ENCODE data around the gene TMOD1. TPM values are rescaled to one million over a fixed set of nuclear protein-coding genes. Genes with fewer than 3 reads are reported as not detected.

TMOD1 gene
- total RNA-seq, 3 donors from 2014 or later (not counting 1 experiment from before 2014, with no cell fraction given), result 1.9 to 3.2 (median 2.0) TPM

DNA sequence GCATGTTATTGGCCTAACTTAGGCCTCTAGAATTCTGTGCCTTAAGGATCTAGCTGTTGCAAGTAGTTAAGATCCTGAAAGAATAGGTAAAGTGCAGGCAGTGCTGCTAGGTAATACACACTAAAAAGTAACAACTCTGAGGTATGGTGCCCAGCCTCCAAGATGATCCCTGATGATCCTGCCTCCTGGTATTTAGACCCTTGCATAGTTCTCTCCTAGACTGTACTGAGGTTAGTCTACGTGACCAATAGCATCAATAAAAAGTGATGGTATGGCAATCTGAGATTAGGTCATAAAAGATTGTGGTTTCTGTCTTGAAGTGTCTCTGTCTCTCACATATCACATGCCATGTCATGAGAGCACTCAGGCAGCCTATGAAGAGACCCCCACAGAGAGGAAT is 122.5 kb downstream of the TMOD1 start:
- Histone ChIP-seq H3K4me1 (ENCODE audit: control insufficient read depth, insufficient read depth, low read length) (no peaks in the 10 kb centered on the region), H3K9me3 (ENCODE audit: control insufficient read depth, insufficient read depth, low read length) (no peaks in the 10 kb centered on the region), H3K4me3 (ENCODE audit: low read length) (no peak overlapping the region), H3K36me3 (ENCODE audit: control insufficient read depth, insufficient read depth, low read length) (peaks cover 20% of the 10 kb centered on the region), H3K27me3 (ENCODE audit: control insufficient read depth, insufficient read depth, low read length) (no peaks in the 10 kb centered on the region), H3K27ac (ENCODE audit: low read length) (no peak overlapping the region)
- Mint-ChIP-seq H3K4me3 (no peak overlapping the region), H3K4me1 (peaks cover 0 to 3% of the 10 kb centered on the region in 2 donors), H3K27ac (no peak overlapping the region), H3K36me3 (peaks cover 7% of the 10 kb centered on the region), H3K9me3 (no peaks in the 10 kb centered on the region), H3K27me3 (ENCODE audit: low read depth in 2 of 2) (no peaks in the 10 kb centered on the region)
- no CpG with 5 or more reads among the region's 1 CpG for WGBS (ENCODE audit: insufficient coverage)
- ATAC-seq, result no peak
- intact Hi-C loops (cut with micrococcal nuclease), result no loop called here
- no peak for DNase-seq
- TF ChIP-seq, protein P1, sequence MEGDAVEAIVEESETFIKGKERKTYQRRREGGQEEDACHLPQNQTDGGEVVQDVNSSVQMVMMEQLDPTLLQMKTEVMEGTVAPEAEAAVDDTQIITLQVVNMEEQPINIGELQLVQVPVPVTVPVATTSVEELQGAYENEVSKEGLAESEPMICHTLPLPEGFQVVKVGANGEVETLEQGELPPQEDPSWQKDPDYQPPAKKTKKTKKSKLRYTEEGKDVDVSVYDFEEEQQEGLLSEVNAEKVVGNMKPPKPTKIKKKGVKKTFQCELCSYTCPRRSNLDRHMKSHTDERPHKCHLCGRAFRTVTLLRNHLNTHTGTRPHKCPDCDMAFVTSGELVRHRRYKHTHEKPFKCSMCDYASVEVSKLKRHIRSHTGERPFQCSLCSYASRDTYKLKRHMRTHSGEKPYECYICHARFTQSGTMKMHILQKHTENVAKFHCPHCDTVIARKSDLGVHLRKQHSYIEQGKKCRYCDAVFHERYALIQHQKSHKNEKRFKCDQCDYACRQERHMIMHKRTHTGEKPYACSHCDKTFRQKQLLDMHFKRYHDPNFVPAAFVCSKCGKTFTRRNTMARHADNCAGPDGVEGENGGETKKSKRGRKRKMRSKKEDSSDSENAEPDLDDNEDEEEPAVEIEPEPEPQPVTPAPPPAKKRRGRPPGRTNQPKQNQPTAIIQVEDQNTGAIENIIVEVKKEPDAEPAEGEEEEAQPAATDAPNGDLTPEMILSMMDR (IDR thresholded peaks at IDR 0.05), result no peak

DNA sequence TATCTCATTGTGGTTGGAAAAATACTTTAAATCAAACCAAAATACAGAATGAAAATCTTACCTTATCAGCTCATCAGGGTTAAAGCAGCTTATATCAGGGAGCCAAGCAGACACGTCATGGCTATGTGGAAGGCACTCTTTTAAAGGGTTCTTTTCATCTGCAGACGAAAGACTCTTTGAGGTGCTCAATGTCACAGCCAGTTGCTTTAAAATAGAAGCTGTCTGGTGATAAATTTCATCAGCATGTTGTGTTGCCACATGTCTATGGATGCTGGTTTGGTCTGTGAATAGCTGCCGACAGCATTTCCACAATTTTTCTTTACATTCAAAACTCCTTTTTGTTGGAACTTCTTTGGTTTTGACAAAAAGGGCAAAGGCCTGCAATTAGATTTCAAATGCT is 124.2 kb downstream of the TMOD1 start:
- 86% methylated on average over 2 of the region's 3 CpGs for WGBS (ENCODE audit: insufficient coverage)

DNA sequence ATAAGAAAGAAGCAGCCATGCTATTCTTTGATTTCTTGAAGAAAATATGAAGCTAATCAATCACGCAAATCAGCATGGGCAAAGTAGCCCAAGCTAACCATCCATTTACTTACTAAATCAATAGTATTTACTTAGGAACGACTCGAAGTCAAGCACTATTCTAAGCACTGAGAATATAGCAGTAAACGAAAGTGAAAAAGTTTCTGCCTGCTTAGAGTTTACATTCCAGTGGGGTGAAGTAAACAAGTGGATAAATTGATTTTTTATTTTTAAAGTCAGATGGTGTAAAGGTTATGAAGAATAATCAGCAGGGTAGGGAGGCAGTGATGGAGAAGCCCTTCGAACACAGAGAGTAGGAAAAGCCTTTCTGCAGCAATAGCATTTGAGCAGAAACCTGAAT is 126.2 kb downstream of the TMOD1 start:
- WGBS (ENCODE audit: insufficient coverage), result 95% methylated on average over 5 of the region's 5 CpGs
- H3K36me3 ChIP-seq (ENCODE audit: control insufficient read depth, insufficient read depth, low read length), result peaks cover 17% of the 10 kb centered on the region

More for the DNA sequence above, 124.2 kb downstream of the TMOD1 start:
- H3K27ac Mint-ChIP-seq, result no peak overlapping the region
- H3K4me3 Mint-ChIP-seq, result no peak overlapping the region
- no peaks in the 10 kb centered on the region for H3K4me1 ChIP-seq (ENCODE audit: control insufficient read depth, insufficient read depth, low read length)
- no peaks in the 10 kb centered on the region for H3K9me3 ChIP-seq (ENCODE audit: control insufficient read depth, insufficient read depth, low read length)
- peaks cover 7% of the 10 kb centered on the region for H3K36me3 Mint-ChIP-seq
- H3K4me3 ChIP-seq (ENCODE audit: low read length), result no peak overlapping the region
- no peak for DNase-seq
- no peaks in the 10 kb centered on the region for H3K27me3 Mint-ChIP-seq (ENCODE audit: low read depth in 2 of 2)
- intact Hi-C loops (cut with micrococcal nuclease), result no loop called here
- peaks cover 5 to 13% of the 10 kb centered on the region in 2 donors for H3K4me1 Mint-ChIP-seq
- no peak overlapping the region for H3K27ac ChIP-seq (ENCODE audit: low read length)
- ATAC-seq, result no peak
- H3K36me3 ChIP-seq (ENCODE audit: control insufficient read depth, insufficient read depth, low read length), result peaks cover 19% of the 10 kb centered on the region
- TF ChIP-seq, protein P1 (IDR thresholded peaks at IDR 0.05), result no peak
- H3K27me3 ChIP-seq (ENCODE audit: control insufficient read depth, insufficient read depth, low read length), result no peaks in the 10 kb centered on the region
- H3K9me3 Mint-ChIP-seq, result no peaks in the 10 kb centered on the region

More for the DNA sequence above, 126.2 kb downstream of the TMOD1 start:
- TF ChIP-seq, protein P1 (IDR thresholded peaks at IDR 0.05), result no peak
- no peaks in the 10 kb centered on the region for H3K27me3 Mint-ChIP-seq (ENCODE audit: low read depth in 2 of 2)
- Histone ChIP-seq H3K27ac (ENCODE audit: low read length) (no peak overlapping the region), H3K27me3 (ENCODE audit: control insufficient read depth, insufficient read depth, low read length) (no peaks in the 10 kb centered on the region), H3K4me3 (ENCODE audit: low read length) (no peak overlapping the region), H3K4me1 (ENCODE audit: control insufficient read depth, insufficient read depth, low read length) (peaks cover 11% of the 10 kb centered on the region), H3K9me3 (ENCODE audit: control insufficient read depth, insufficient read depth, low read length) (no peaks in the 10 kb centered on the region)
- no peak overlapping the region for H3K4me3 Mint-ChIP-seq
- H3K4me1 Mint-ChIP-seq, result peaks cover 8 to 22% of the 10 kb centered on the region in 2 donors
- H3K27ac Mint-ChIP-seq, result no peak overlapping the region
- intact Hi-C loops (cut with micrococcal nuclease), result no loop called here
- peaks cover 7% of the 10 kb centered on the region for H3K36me3 Mint-ChIP-seq
- ATAC-seq (no peak), DNase-seq (no peak)
- H3K9me3 Mint-ChIP-seq, result no peaks in the 10 kb centered on the region

Data from natural killer cell (primary cell).